ENCODE results near the gene ZFP57.

- TF ChIP-seq CTCF (IDR thresholded peaks at IDR 0.05) (no peak), POLR2A (IDR thresholded peaks at IDR 0.05) (no peak)
These were observed 47.4 kb downstream of the ZFP57 start for GRCh38 chr6:29633534-29633905.
